Esophagus muscularis mucosa (tissue), 4 donors: Measurements from ENCODE around the gene PITPNB. TPM values are rescaled to one million over a fixed set of nuclear protein-coding genes. Genes with fewer than 3 reads are reported as not detected.

Experiments used
- DNase-seq: peaks from one replicate; pipeline ENCODE4 v3.0.0-alpha.2; 2017; ENCODE audit errors: extremely low spot score
- H3K27ac ChIP-seq, 4 donors: fragments of 200-600 bp; sonication (generic); replicated peaks in 1 of 4; 1 replicate in 3 of 4; 2 replicates in 1 of 4; pipeline ENCODE4 v1.5.1; 2016 to 2019; ENCODE audit warnings: mild to moderate bottlenecking in 1 of 4
- H3K27me3 ChIP-seq, 4 donors: fragments of 200-600 bp; sonication (generic); one replicate each; pipeline versions ENCODE4 v1.5.1 to v1.6.0; 2016 to 2019
- H3K36me3 ChIP-seq, 4 donors: fragments of 200-600 bp; sonication (generic); one replicate each; pipeline ENCODE4 v1.5.1; 2016 to 2019
- H3K4me1 ChIP-seq, 4 donors: fragments of 200-600 bp; sonication (generic); one replicate each; pipeline ENCODE4 v1.5.1; 2016 to 2019
- H3K4me3 ChIP-seq, 4 donors: fragments of 200-600 bp; sonication (generic); 1 replicate in 2 of 4; 2 replicates in 2 of 4; pipeline ENCODE4 v1.5.1; 2016 to 2019; ENCODE audit warnings: mild to moderate bottlenecking in 4 of 4, moderate library complexity in 1 of 4
- H3K9me3 ChIP-seq, 4 donors: fragments of 200-600 bp; sonication (generic); 1 replicate in 3 of 4; 2 replicates in 1 of 4; pipeline ENCODE4 v1.5.1; 2016 to 2019
- CTCF ChIP-seq, 3 experiments: fragments of 200-600 bp in 2 of 3; fragments of 450-650 bp in 1 of 3; sonication (generic) in 2 of 3; IDR thresholded peaks; one replicate each; pipeline ENCODE4 v1.5.1; 2017 to 2019; ENCODE audit warnings: antibody characterized with exemption in 3 of 3, mild to moderate bottlenecking in 2 of 3, moderate library complexity in 1 of 3
- EP300 ChIP-seq: sonication (generic); formaldehyde crosslinking; IDR thresholded peaks from one replicate; pipeline ENCODE4 v1.6.1; 2017; ENCODE audit warnings: antibody characterized with exemption
- POLR2A ChIP-seq: fragments of 450-650 bp; IDR thresholded peaks from one replicate; pipeline ENCODE4 v1.6.1; 2017; ENCODE audit warnings: antibody characterized with exemption, moderate library complexity, mild to moderate bottlenecking, low read depth
- POLR2AphosphoS5 ChIP-seq, 2 donors: sonication (generic); formaldehyde crosslinking; IDR thresholded peaks; one replicate each; pipeline ENCODE4 v1.6.1; 2017; ENCODE audit warnings: antibody characterized with exemption in 2 of 2
- WGBS: methylation state at CpG from one replicate; pipeline ENCODE4 v1.1.5; 2018; 5-methylcytosine and 5-hydroxymethylcytosine counted together
- intact Hi-C: fragments of 100-400 bp; cut with DNase I; formaldehyde crosslinking; loops from one replicate; pipeline ENCODE4 v1.15.1; 2023
- total RNA-seq, 4 donors: library from RNA; depleted of rRNA; stranded (reverse); fragments of >200 nt; gene quantifications; one replicate each; pipeline versions ENCODE4 v1.1.0 to v1.2.1, GENCODE V29; 2016

The PITPNB gene
- total RNA-seq, 4 donors from 2014 or later: 70.3 to 99.7 (median 89.3) TPM

- Histone ChIP-seq H3K9me3 (no peaks in the 10 kb centered on the region), H3K36me3 (peaks cover 0 to 14% (median 2%) of the 10 kb centered on the region in 4 donors), H3K4me3 (no peak overlapping the region), H3K4me1 (no peaks in the 10 kb centered on the region), H3K27ac (no peak overlapping the region), H3K27me3 (no peaks in the 10 kb centered on the region)
- no peak for TF ChIP-seq CTCF (IDR thresholded peaks at IDR 0.05)
- no peak for TF ChIP-seq POLR2AphosphoS5 (IDR thresholded peaks at IDR 0.05)
- no peak for TF ChIP-seq EP300
- no peak for TF ChIP-seq POLR2A
- intact Hi-C loops: no loop called here
- 96% methylated on average over 1 of the region's 1 CpG for WGBS
- DNase-seq: no peak
Measured at GRCh38 chr22:27935897-27936296, 16.8 kb upstream of the PITPNB start.

- no peaks in the 10 kb centered on the region for H3K9me3 ChIP-seq
- TF ChIP-seq CTCF (IDR thresholded peaks at IDR 0.05): no peak
- TF ChIP-seq EP300: no peak
- no peak for TF ChIP-seq POLR2AphosphoS5 (IDR thresholded peaks at IDR 0.05)
- no peak for TF ChIP-seq POLR2A
- DNase-seq: no peak
- H3K27me3 ChIP-seq: no peaks in the 10 kb centered on the region
- no peak overlapping the region for H3K27ac ChIP-seq
- peaks cover 0 to 11% (median 2%) of the 10 kb centered on the region in 4 donors for H3K36me3 ChIP-seq
- no peak overlapping the region for H3K4me3 ChIP-seq
- no peaks in the 10 kb centered on the region for H3K4me1 ChIP-seq
- 96% methylated on average over 5 of the region's 5 CpGs for WGBS
- intact Hi-C loops: no loop called here
Measured at GRCh38 chr22:27934069-27934468, 15.0 kb upstream of the PITPNB start.

- intact Hi-C loops: no loop called here
- WGBS: 93% methylated on average over 9 of the region's 9 CpGs
- TF ChIP-seq POLR2A (no peak), EP300 (no peak), CTCF (IDR thresholded peaks at IDR 0.05) (no peak), POLR2AphosphoS5 (IDR thresholded peaks at IDR 0.05) (no peak)
- no peaks in the 10 kb centered on the region for H3K9me3 ChIP-seq
- peaks cover 0 to 5% (median 0%) of the 10 kb centered on the region in 4 donors for H3K36me3 ChIP-seq
- H3K27ac ChIP-seq: no peak overlapping the region
- no peaks in the 10 kb centered on the region for H3K27me3 ChIP-seq
- no peak overlapping the region for H3K4me3 ChIP-seq
- no peak for DNase-seq
- no peaks in the 10 kb centered on the region for H3K4me1 ChIP-seq
Measured at GRCh38 chr22:27933186-27933983, 14.3 kb upstream of the PITPNB start.

GRCh38 chr22:27930331-27931060, 11.4 kb upstream of the PITPNB start:
- intact Hi-C loops: no loop called here
- H3K27me3 ChIP-seq: no peaks in the 10 kb centered on the region
- no peaks in the 10 kb centered on the region for H3K4me1 ChIP-seq
- peaks cover 0 to under 1% (median 0%) of the 10 kb centered on the region in 4 donors for H3K36me3 ChIP-seq
- no peaks in the 10 kb centered on the region for H3K9me3 ChIP-seq
- no peak overlapping the region for H3K27ac ChIP-seq
- 80% methylated on average over 3 of the region's 3 CpGs for WGBS
- DNase-seq: no peak
- H3K4me3 ChIP-seq: no peak overlapping the region
- TF ChIP-seq CTCF (IDR thresholded peaks at IDR 0.05) (no peak), EP300 (no peak), POLR2A (no peak)
